Effector memory CD8-positive, alpha-beta T cell (primary cell): ENCODE results near the gene BACH2.
A peak's percentile ranks its signal among the peaks of the same experiment; 100 is the strongest.
"Not testable (repeated sequence)": the region's sequence is repeated elsewhere in the genome, so short reads cannot be mapped to it uniquely, and the experiment has no call there.

Source experiments
- ATAC-seq: fragments of 150-1000 bp; cut with Tn5 transposase; replicated peaks from 2 replicates; pipeline ENCODE4 v1.10.0; 2021; ENCODE audit warnings: mild to moderate bottlenecking, moderate library complexity
- DNase-seq, 3 experiments: peaks; one replicate each; pipeline ENCODE4 v3.0.0; 2021
- H3K27ac Mint-ChIP-seq, 2 donors: one replicate each; pipeline ENCODE4 v1.8.0; 2022; ENCODE audit warnings: mild to moderate bottlenecking in 2 of 2, mixed read lengths in 2 of 2, moderate library complexity in 2 of 2
- H3K27me3 Mint-ChIP-seq, 2 donors: one replicate each; pipeline ENCODE4 v1.8.0; 2022; ENCODE audit warnings: mixed read lengths in 2 of 2
- H3K36me3 Mint-ChIP-seq: one replicate; pipeline ENCODE4 v1.8.0; 2022; ENCODE audit warnings: mild to moderate bottlenecking, moderate library complexity, mixed read lengths; ENCODE audit not compliant: insufficient read depth
- H3K4me1 Mint-ChIP-seq, 2 donors: one replicate each; pipeline ENCODE4 v1.8.0; 2022; ENCODE audit warnings: low read depth in 2 of 2, mixed read lengths in 2 of 2
- H3K4me3 Mint-ChIP-seq, 2 donors: one replicate each; pipeline ENCODE4 v1.8.0; 2022; ENCODE audit warnings: mild to moderate bottlenecking in 2 of 2, mixed read lengths in 2 of 2, moderate library complexity in 2 of 2
- H3K9me3 Mint-ChIP-seq, 2 donors: one replicate each; pipeline ENCODE4 v1.8.0; 2022; ENCODE audit warnings: mixed read lengths in 2 of 2

BACH2 gene

DNA sequence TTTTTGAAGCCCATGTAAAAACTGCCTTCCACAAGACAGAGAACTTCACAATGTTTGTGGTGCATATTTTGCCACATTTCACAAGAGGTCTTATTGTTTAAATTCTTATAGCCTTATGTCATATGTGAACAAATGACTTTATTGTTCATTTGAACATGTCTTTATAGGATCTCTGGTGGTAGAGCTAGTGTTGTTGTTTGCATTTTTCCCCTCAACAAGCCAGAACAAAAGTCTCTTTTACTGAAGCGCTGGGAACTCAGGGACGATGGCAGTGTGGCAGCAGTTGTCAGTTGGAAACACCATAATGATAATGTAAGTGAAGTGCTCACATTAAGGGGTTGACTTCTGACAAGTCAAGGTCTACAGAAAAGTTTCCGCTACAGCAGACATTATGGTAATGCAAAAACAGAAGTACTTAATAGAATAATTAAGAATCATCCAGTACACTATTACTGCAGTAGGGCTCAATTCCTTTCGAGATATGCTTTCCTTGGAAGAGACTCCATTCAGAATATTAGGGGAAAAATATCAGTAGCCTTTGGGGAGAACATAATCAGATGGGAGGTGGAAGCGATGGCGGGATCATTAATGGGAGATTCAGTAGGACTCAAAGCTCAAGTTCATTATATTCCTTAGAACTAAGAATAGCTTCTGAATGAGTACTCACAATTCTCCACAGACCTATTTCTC, 222.3 kb downstream of the BACH2 start:
- Mint-ChIP-seq H3K4me1 (peaks cover 43% of the 10 kb centered on the region in 2 donors), H3K4me3 (no peak overlapping the region), H3K9me3 (no peaks in the 10 kb centered on the region), H3K27ac (no peak overlapping the region), H3K27me3 (peaks cover 0 to 57% of the 10 kb centered on the region in 2 donors), H3K36me3 (no peaks in the 10 kb centered on the region)
- ATAC-seq: no peak
- no peak for DNase-seq

GRCh38 chr6:90072935-90073464, 223.6 kb downstream of the BACH2 start:
- Mint-ChIP-seq H3K9me3 (no peaks in the 10 kb centered on the region), H3K27ac (no peak overlapping the region), H3K4me1 (peaks cover 30 to 31% of the 10 kb centered on the region in 2 donors), H3K36me3 (no peaks in the 10 kb centered on the region), H3K4me3 (no peak overlapping the region), H3K27me3 (peaks cover 0 to 44% of the 10 kb centered on the region in 2 donors)
- DNase-seq (no peak), ATAC-seq (no peak)

- no peak overlapping the region for H3K27ac Mint-ChIP-seq
- H3K4me1 Mint-ChIP-seq: peaks cover 30 to 31% of the 10 kb centered on the region in 2 donors
- H3K27me3 Mint-ChIP-seq: peaks cover 0 to 42% of the 10 kb centered on the region in 2 donors
- DNase-seq (no peak), ATAC-seq (no peak)
- H3K9me3 Mint-ChIP-seq: no peaks in the 10 kb centered on the region
- H3K4me3 Mint-ChIP-seq: no peak overlapping the region
- H3K36me3 Mint-ChIP-seq: no peaks in the 10 kb centered on the region
These were observed 224.1 kb downstream of the BACH2 start for GRCh38 chr6:90072501-90072900.

DNA sequence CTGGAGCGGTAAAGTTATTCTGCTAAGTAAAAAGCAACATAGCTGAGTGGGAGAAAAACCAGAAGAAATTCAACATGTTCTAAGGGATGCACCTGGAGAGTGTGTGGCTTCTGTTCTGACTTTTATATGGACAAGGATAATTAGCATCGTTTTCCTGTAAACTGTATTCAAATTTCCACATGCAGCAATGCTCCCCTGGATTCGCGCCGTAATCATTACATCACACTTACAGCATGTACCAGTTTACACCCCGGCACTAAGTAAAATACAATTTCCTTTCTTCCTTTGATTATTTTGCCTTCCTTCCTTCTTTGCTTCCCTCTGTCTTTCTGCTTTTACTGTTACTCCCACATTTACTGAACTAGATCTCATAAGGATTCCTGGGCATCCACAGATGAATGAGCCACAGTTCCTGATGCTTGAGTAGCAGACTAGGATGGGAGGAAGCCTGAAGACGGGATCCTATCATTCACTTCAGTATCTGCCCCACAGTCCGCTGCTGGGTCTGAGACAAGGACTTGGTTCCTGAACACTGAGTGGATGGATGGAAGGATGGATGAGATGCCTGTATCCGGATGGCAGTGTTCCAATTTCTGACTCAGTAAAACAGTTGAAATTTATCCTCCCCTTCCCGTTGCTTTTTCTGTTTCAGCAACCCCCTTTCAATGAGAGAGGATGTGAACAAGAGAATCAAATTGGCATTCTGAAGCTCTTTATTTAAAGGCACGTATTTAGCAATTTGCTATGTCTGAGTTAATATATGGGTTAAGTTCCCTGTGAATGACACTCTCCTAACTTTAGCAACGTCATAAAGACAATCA, 227.7 kb downstream of the BACH2 start:
- Mint-ChIP-seq H3K27ac (peak overlapping the region in 1 of 2 donors; percentile 7), H3K4me1 (peaks cover 15 to 35% of the 10 kb centered on the region in 2 donors), H3K9me3 (no peaks in the 10 kb centered on the region), H3K36me3 (peaks cover 3% of the 10 kb centered on the region), H3K4me3 (no peak overlapping the region), H3K27me3 (peaks cover 0 to 23% of the 10 kb centered on the region in 2 donors)
- ATAC-seq (no peak), DNase-seq (no peak)

GRCh38 chr6:90068264-90068663, 228.4 kb downstream of the BACH2 start:
- peaks cover 11 to 30% of the 10 kb centered on the region in 2 donors for H3K4me1 Mint-ChIP-seq
- DNase-seq (no peak), ATAC-seq (no peak)
- H3K4me3 Mint-ChIP-seq: no peak overlapping the region
- H3K36me3 Mint-ChIP-seq: peaks cover 3% of the 10 kb centered on the region
- H3K9me3 Mint-ChIP-seq: no peaks in the 10 kb centered on the region
- H3K27me3 Mint-ChIP-seq: peaks cover 0 to 19% of the 10 kb centered on the region in 2 donors
- no peak overlapping the region for H3K27ac Mint-ChIP-seq

- Mint-ChIP-seq H3K9me3 (no peaks in the 10 kb centered on the region), H3K27ac (peak overlapping the region in 1 of 2 donors; percentile 27), H3K4me1 (peaks cover 3 to 27% of the 10 kb centered on the region in 2 donors), H3K27me3 (peaks cover 0 to 14% of the 10 kb centered on the region in 2 donors), H3K4me3 (no peak overlapping the region), H3K36me3 (peaks cover 3% of the 10 kb centered on the region)
- no peak for ATAC-seq
- no peak for DNase-seq
These were observed 229.9 kb downstream of the BACH2 start for GRCh38 chr6:90066697-90067096.

DNA sequence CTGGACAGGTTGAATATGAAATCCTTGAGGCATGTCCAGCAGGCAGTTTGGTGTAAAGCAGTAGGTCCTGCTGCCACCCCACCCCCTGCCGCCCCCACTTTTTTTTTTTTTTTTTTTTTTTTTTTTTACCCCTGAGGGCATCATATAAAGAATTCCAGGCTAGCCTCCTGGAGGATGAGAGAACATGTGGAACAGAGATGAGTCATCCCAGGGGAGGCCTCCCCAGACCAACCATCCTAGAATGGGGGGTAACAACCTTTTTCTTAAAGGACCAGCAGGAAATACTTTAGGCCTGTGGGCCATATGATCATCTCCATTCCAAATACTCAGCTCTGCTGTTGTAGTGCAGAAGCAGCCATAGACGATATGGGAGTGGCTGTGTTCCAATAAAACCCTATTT, 231.5 kb downstream of the BACH2 start:
- DNase-seq (no peak), ATAC-seq (no peak)
- no peaks in the 10 kb centered on the region for H3K9me3 Mint-ChIP-seq
- peaks cover 3% of the 10 kb centered on the region for H3K36me3 Mint-ChIP-seq
- no peak overlapping the region for H3K27ac Mint-ChIP-seq
- peaks cover 0 to 9% of the 10 kb centered on the region in 2 donors for H3K27me3 Mint-ChIP-seq
- H3K4me3 Mint-ChIP-seq: no peak overlapping the region
- peaks cover 3 to 22% of the 10 kb centered on the region in 2 donors for H3K4me1 Mint-ChIP-seq

GRCh38 chr6:90062667-90063066, 234.0 kb downstream of the BACH2 start:
- H3K4me3 Mint-ChIP-seq: no peak overlapping the region
- H3K9me3 Mint-ChIP-seq: no peaks in the 10 kb centered on the region
- H3K4me1 Mint-ChIP-seq: peaks cover 3 to 18% of the 10 kb centered on the region in 2 donors
- no peak overlapping the region for H3K27ac Mint-ChIP-seq
- ATAC-seq (no peak), DNase-seq (no peak)
- H3K36me3 Mint-ChIP-seq: peaks cover 3% of the 10 kb centered on the region
- peaks cover 0 to 9% of the 10 kb centered on the region in 2 donors for H3K27me3 Mint-ChIP-seq

DNA sequence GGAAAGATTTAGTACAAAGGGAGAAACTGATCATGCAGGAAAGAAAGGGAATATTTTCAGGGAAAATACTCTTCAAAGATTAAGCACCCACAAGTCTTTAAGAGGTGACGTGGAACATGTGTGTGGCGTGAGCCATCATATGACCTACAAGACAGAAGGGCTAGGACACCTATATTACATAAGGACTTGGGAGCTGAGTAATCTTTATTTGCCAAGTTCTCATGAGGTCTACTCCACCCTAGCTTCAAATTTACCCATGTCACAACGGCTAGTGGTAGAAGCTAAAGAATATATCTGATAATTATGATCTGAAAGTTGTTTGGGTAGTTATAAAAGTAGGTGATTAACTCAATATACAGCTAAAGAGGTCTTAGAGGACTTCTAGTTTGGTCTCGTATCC, 234.6 kb downstream of the BACH2 start:
- Mint-ChIP-seq H3K4me3 (no peak overlapping the region), H3K36me3 (no peaks in the 10 kb centered on the region), H3K27me3 (peaks cover 0 to 4% of the 10 kb centered on the region in 2 donors), H3K9me3 (no peaks in the 10 kb centered on the region), H3K4me1 (peaks cover 4 to 14% of the 10 kb centered on the region in 2 donors), H3K27ac (no peak overlapping the region)
- ATAC-seq: no peak
- no peak for DNase-seq

- H3K27ac Mint-ChIP-seq, H3K27me3 Mint-ChIP-seq, ATAC-seq, H3K9me3 Mint-ChIP-seq, DNase-seq, H3K4me3 Mint-ChIP-seq, H3K36me3 Mint-ChIP-seq, H3K4me1 Mint-ChIP-seq: not testable (repeated sequence)
These were observed 237.5 kb downstream of the BACH2 start for GRCh38 chr6:90059178-90059577.

DNA sequence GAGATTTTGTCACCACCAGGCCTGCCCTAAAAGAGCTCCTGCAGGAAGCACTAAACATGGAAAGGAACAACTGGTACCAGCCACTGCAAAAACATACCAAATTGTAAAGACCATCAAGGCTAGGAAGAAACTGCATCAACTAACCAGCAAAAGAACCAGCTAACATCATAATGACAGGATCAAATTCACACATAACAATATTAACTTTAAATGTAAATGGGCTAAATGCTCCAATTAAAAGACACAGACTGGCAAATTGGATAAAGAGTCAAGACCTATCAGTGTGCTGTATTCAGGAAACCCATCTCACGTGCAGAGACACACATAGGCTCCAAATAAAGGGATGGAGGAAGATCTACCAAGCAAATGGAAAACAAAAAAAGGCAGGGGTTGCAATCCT, 240.7 kb downstream of the BACH2 start:
- not testable (repeated sequence) for H3K36me3 Mint-ChIP-seq

GRCh38 chr6:90054193-90054592, 242.4 kb downstream of the BACH2 start:
- H3K27ac Mint-ChIP-seq, H3K4me3 Mint-ChIP-seq, H3K9me3 Mint-ChIP-seq, H3K27me3 Mint-ChIP-seq, H3K36me3 Mint-ChIP-seq, DNase-seq, ATAC-seq: not testable (repeated sequence)
- peaks cover 6 to 14% of the 10 kb centered on the region in 2 donors for H3K4me1 Mint-ChIP-seq

More for the DNA sequence above, 240.7 kb downstream of the BACH2 start:
- not testable (repeated sequence) for H3K4me1 Mint-ChIP-seq, DNase-seq, H3K27ac Mint-ChIP-seq, ATAC-seq, H3K4me3 Mint-ChIP-seq, H3K9me3 Mint-ChIP-seq, H3K27me3 Mint-ChIP-seq

- Mint-ChIP-seq H3K4me1 (peaks cover 11 to 19% of the 10 kb centered on the region in 2 donors), H3K4me3 (no peak overlapping the region), H3K27me3 (no peaks in the 10 kb centered on the region), H3K9me3 (no peaks in the 10 kb centered on the region), H3K36me3 (no peaks in the 10 kb centered on the region), H3K27ac (no peak overlapping the region)
- ATAC-seq (no peak), DNase-seq (no peak)
These were observed 243.0 kb downstream of the BACH2 start for GRCh38 chr6:90053614-90054013.
